K562 (cell line): ENCODE data around the gene KCNN4. TPM values are rescaled to one million over a fixed set of nuclear protein-coding genes. Genes with fewer than 3 reads are reported as not detected.

ENCODE experiments used
- ATF1 ChIP-seq, 2 experiments: fragments of 450-650 bp in 1 of 2; IDR thresholded peaks; 2 replicates each; pipeline ENCODE4 v1.6.1; 2016; ENCODE audit warnings: missing compliant biosample characterization in 1 of 2, missing genetic modification characterization in 1 of 2
- BCL6 ChIP-seq: fragments of 250-450 bp; sonication (Bioruptor Pico); IDR thresholded peaks from 2 replicates; pipeline ENCODE4 v1.4.0; 2020
- BRD4 ChIP-seq: fragments of 200-600 bp; sonication (generic); IDR thresholded peaks from 2 replicates; pipeline ENCODE4 v1.6.1; 2017; ENCODE audit warnings: inconsistent platforms
- BRF2 ChIP-seq: IDR thresholded peaks from 3 replicates; pipeline ENCODE4 v1.6.1; 2011; ENCODE audit warnings: borderline replicate concordance, mild to moderate bottlenecking; ENCODE audit not compliant: insufficient read length, insufficient read depth
- CBFB ChIP-seq: sonication (generic); formaldehyde crosslinking; IDR thresholded peaks from 2 replicates; pipeline ENCODE4 v1.4.0; 2020; ENCODE audit warnings: mild to moderate bottlenecking, missing genetic modification reagents
- CBX2 ChIP-seq: fragments of 200-600 bp; sonication (generic); IDR thresholded peaks from one replicate; pipeline ENCODE4 v1.6.1; 2012; ENCODE audit warnings: mild to moderate bottlenecking, low read length, inconsistent platforms; ENCODE audit not compliant: insufficient read depth, poor library complexity, severe bottlenecking
- FOS ChIP-seq: IDR thresholded peaks from 3 replicates; pipeline ENCODE4 v1.6.1; 2011; ENCODE audit not compliant: insufficient read length; ENCODE audit errors: extremely low read depth
- GTF2F1 ChIP-seq: IDR thresholded peaks from 2 replicates; pipeline ENCODE4 v1.6.1; 2011; ENCODE audit warnings: low read depth, low read length, improper control_type of control experiment
- HCFC1 ChIP-seq: IDR thresholded peaks from 2 replicates; pipeline ENCODE4 v1.6.1; 2012; ENCODE audit warnings: low read depth, low read length, improper control_type of control experiment
- HDAC3 ChIP-seq: fragments of 450-650 bp; IDR thresholded peaks from 2 replicates; pipeline ENCODE4 v1.6.1; 2018; ENCODE audit warnings: borderline replicate concordance, mild to moderate bottlenecking, moderate library complexity; ENCODE audit not compliant: partially characterized antibody
- L3MBTL2 ChIP-seq: fragments of 450-650 bp; IDR thresholded peaks from 2 replicates; pipeline ENCODE4 v1.6.1; 2016; ENCODE audit warnings: mild to moderate bottlenecking, moderate library complexity
- MAFK ChIP-seq: IDR thresholded peaks from 2 replicates; pipeline ENCODE4 v1.6.1; 2011; ENCODE audit warnings: low read length, improper control_type of control experiment
- NCOA6 ChIP-seq: fragments of 450-650 bp; IDR thresholded peaks from 2 replicates; pipeline ENCODE4 v1.6.1; 2017; ENCODE audit warnings: mild to moderate bottlenecking
- NRF1 ChIP-seq, 2 experiments: fragments of 450-650 bp; IDR thresholded peaks in 1 of 2; conservative IDR thresholded peaks in 1 of 2; 2 replicates each; pipeline ENCODE4 v1.6.1; 2014; ENCODE audit warnings: mild to moderate bottlenecking in 2 of 2
- PCBP2 ChIP-seq: fragments of 200-400 bp; formaldehyde crosslinking; IDR thresholded peaks from 2 replicates; pipeline ENCODE4 v1.6.1; 2018; ENCODE audit warnings: low read length, low read depth, mild to moderate bottlenecking, moderate library complexity; ENCODE audit not compliant: poor library complexity, severe bottlenecking
- RBFOX2 ChIP-seq: fragments of 200-400 bp; formaldehyde crosslinking; IDR thresholded peaks from 2 replicates; pipeline ENCODE4 v1.6.1; 2017; ENCODE audit warnings: low read depth, mild to moderate bottlenecking, low read length, moderate library complexity
- RFX5 ChIP-seq: IDR thresholded peaks from 2 replicates; pipeline ENCODE4 v1.6.1; 2011; ENCODE audit warnings: low read depth, mild to moderate bottlenecking, improper control_type of control experiment, low read length
- SMARCB1 ChIP-seq: IDR thresholded peaks from 2 replicates; pipeline ENCODE4 v1.6.1; 2011; ENCODE audit warnings: improper control_type of control experiment, low read depth; ENCODE audit not compliant: insufficient read length
- U2AF2 ChIP-seq: fragments of 200-400 bp; formaldehyde crosslinking; optimal IDR thresholded peaks from 2 replicates; pipeline ENCODE3; 2017; ENCODE audit warnings: low read depth, mild to moderate bottlenecking, low read length
- ZNF311 ChIP-seq: fragments of 250-450 bp; sonication (Bioruptor Pico); IDR thresholded peaks from 2 replicates; pipeline ENCODE4 v1.4.0; 2020; ENCODE audit warnings: mild to moderate bottlenecking, moderate library complexity
- ZNF324 ChIP-seq: fragments of 250-450 bp; sonication (Bioruptor Pico); IDR thresholded peaks from 2 replicates; pipeline ENCODE4 v1.4.0; 2020; ENCODE audit warnings: mild to moderate bottlenecking
- ZNF41 ChIP-seq: fragments of 250-450 bp; sonication (Bioruptor Pico); conservative IDR thresholded peaks from 2 replicates; pipeline ENCODE4 v1.4.0; 2020; ENCODE audit warnings: mild to moderate bottlenecking
- ZNF436 ChIP-seq: fragments of 250-450, 450-650 bp; sonication (Bioruptor Pico); formaldehyde crosslinking; IDR thresholded peaks from 2 replicates; pipeline ENCODE4 v1.7.0; 2020; ENCODE audit warnings: mild to moderate bottlenecking
- ZNF512 ChIP-seq: IDR thresholded peaks from 2 replicates; pipeline ENCODE4 v1.6.1; 2016; ENCODE audit warnings: missing genetic modification characterization, missing compliant biosample characterization
- polyA plus RNA-seq, 8 experiments: library from polyadenylated mRNA; depleted of rRNA in 4 of 8; stranded (reverse) in 5 of 8; unstranded in 3 of 8; fragments of >200 nt; fragmentation: Nextera tagmentation in 2 of 8; fragmentation: Illumina TruSeq in 1 of 8; extraction: Ambion mirVana in 2 of 8; extraction: Trizol in 1 of 8; gene quantifications; 2 replicates each; pipeline versions ENCODE4 v1.2.1 to v1.2.3, GENCODE V29; 2011 to 2014; ENCODE audit warnings: inconsistent platforms in 1 of 8, missing spikeins in 1 of 8
- total RNA-seq, 7 experiments: library from RNA; depleted of rRNA in 6 of 7; stranded (reverse); fragments of >200 nt in 6 of 7; fragmentation: Illumina TruSeq in 2 of 7; extraction: Trizol in 2 of 7; gene quantifications; 2 replicates each; pipeline versions ENCODE4 v1.2.1 to v1.2.3, GENCODE V29; 2011 to 2021; ENCODE audit warnings: low replicate concordance in 1 of 7
- TF ChIP-seq, protein P1 (sequence below), 3 experiments: IDR thresholded peaks in 2 of 3; conservative IDR thresholded peaks in 1 of 3; 2 replicates each; pipeline ENCODE4 v1.5.1; 2011 to 2012; ENCODE audit warnings: low read length in 3 of 3, mild to moderate bottlenecking in 3 of 3, control low read depth in 2 of 3, improper control_type of control experiment in 1 of 3, inconsistent platforms in 1 of 3, low read depth in 1 of 3, mixed read lengths in 1 of 3, moderate library complexity in 1 of 3; ENCODE audit not compliant: insufficient read depth in 2 of 3

The KCNN4 gene
- total and polyA plus RNA-seq, 9 of the 15 experiments (the other 6 are each of a cell fraction or from before 2014, with no cell fraction given) = 0.53 to 37.7 (median 25.9) TPM

GRCh38 chr19:43774103-43774939 lies 6.5 kb downstream of the KCNN4 start (continued):
- TF ChIP-seq CBX2 = no peak
- no peak; the same call in 1 of the 2 replicates for TF ChIP-seq ATF1 (CRISPR knock-in tag; IDR thresholded peaks at IDR 0.05)
- TF ChIP-seq ATF1 (tag; IDR thresholded peaks at IDR 0.05) = peak; percentile 85
- TF ChIP-seq, protein P1, sequence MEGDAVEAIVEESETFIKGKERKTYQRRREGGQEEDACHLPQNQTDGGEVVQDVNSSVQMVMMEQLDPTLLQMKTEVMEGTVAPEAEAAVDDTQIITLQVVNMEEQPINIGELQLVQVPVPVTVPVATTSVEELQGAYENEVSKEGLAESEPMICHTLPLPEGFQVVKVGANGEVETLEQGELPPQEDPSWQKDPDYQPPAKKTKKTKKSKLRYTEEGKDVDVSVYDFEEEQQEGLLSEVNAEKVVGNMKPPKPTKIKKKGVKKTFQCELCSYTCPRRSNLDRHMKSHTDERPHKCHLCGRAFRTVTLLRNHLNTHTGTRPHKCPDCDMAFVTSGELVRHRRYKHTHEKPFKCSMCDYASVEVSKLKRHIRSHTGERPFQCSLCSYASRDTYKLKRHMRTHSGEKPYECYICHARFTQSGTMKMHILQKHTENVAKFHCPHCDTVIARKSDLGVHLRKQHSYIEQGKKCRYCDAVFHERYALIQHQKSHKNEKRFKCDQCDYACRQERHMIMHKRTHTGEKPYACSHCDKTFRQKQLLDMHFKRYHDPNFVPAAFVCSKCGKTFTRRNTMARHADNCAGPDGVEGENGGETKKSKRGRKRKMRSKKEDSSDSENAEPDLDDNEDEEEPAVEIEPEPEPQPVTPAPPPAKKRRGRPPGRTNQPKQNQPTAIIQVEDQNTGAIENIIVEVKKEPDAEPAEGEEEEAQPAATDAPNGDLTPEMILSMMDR (IDR thresholded peaks at IDR 0.05 in 2 of 3, conservative IDR thresholded peaks at IDR 0.05 in 1 of 3; ENCODE audit: insufficient read depth in 2 of 3, low read depth in 1 of 3, low read length in 3 of 3) = peak; percentile 86 to 99 (median 99)
- peak; percentile 88 to 90 for TF ChIP-seq NRF1 (conservative IDR thresholded peaks at IDR 0.05 in 1 of 2, IDR thresholded peaks at IDR 0.05 in 1 of 2)
- no peak for TF ChIP-seq ZNF311 (CRISPR knock-in tag)
- no peak for TF ChIP-seq BRF2
- TF ChIP-seq CBFB (CRISPR knock-in tag) = peak; percentile 84; the same call in 1 of the 2 replicates
- no peak for TF ChIP-seq ZNF41 (CRISPR knock-in tag)
- TF ChIP-seq NCOA6 = peak; percentile 77; the same call in 1 of the 2 replicates
- peak; percentile 90 for TF ChIP-seq L3MBTL2
- TF ChIP-seq ZNF436 (CRISPR knock-in tag) = no peak
- TF ChIP-seq ZNF512 (tag) = no peak
- peak; percentile 56; the same call in 1 of the 2 replicates for TF ChIP-seq HCFC1
- TF ChIP-seq HDAC3 = peak; percentile 96
- peak; percentile 86 for TF ChIP-seq GTF2F1
- TF ChIP-seq FOS = no peak
- TF ChIP-seq ZNF324 (CRISPR knock-in tag) = no peak
- TF ChIP-seq SMARCB1 = no peak
- TF ChIP-seq BCL6 = no peak
- peak; percentile 96 for TF ChIP-seq RBFOX2
- peak; percentile 85 for TF ChIP-seq PCBP2
- no peak for TF ChIP-seq MAFK
- TF ChIP-seq BRD4 = no peak
- no peak for TF ChIP-seq RFX5
- TF ChIP-seq U2AF2 = no peak
